Uterus (tissue), 4 donors: ENCODE results near the gene CORO6. TPM values are rescaled to one million over a fixed set of nuclear protein-coding genes. Genes with fewer than 3 reads are reported as not detected.

Experiments
- DNase-seq, 2 donors: peaks; one replicate each; pipeline ENCODE4 v3.0.0-alpha.2; 2019 to 2020
- H3K27ac ChIP-seq, 2 donors: fragments of 200-600 bp; sonication (generic); 1 replicate in 1 of 2; 2 replicates in 1 of 2; pipeline ENCODE4 v1.5.1; 2016 to 2018
- H3K27me3 ChIP-seq, 2 donors: fragments of 200-600 bp; sonication (generic); one replicate each; pipeline ENCODE4 v1.5.1; 2018 to 2019; ENCODE audit warnings: control low read depth in 1 of 2
- H3K36me3 ChIP-seq, 2 donors: fragments of 200-600 bp; sonication (generic); one replicate each; pipeline ENCODE4 v1.5.1; 2019; ENCODE audit warnings: control low read depth in 1 of 2
- H3K4me1 ChIP-seq, 2 donors: fragments of 200-600 bp; sonication (generic); one replicate each; pipeline ENCODE4 v1.5.1; 2018 to 2019; ENCODE audit warnings: control low read depth in 1 of 2
- H3K4me3 ChIP-seq, 2 donors: fragments of 200-600 bp; sonication (generic); 1 replicate in 1 of 2; 2 replicates in 1 of 2; pipeline ENCODE4 v1.5.1; 2018 to 2019; ENCODE audit warnings: mild to moderate bottlenecking in 1 of 2
- H3K9me3 ChIP-seq, 2 donors: fragments of 200-600 bp; sonication (generic); one replicate each; pipeline ENCODE4 v1.5.1; 2019; ENCODE audit warnings: control low read depth in 1 of 2
- CTCF ChIP-seq, 4 experiments: fragments of 200-600 bp in 2 of 4; fragments of 450-650 bp in 2 of 4; sonication (generic) in 2 of 4; IDR thresholded peaks; one replicate each; pipeline ENCODE4 v1.5.1; 2016 to 2019; ENCODE audit warnings: antibody characterized with exemption in 4 of 4, mild to moderate bottlenecking in 2 of 4, moderate library complexity in 1 of 4
- POLR2A ChIP-seq, 2 donors: fragments of 450-650 bp; IDR thresholded peaks; one replicate each; pipeline ENCODE4 v1.6.1; 2016; ENCODE audit warnings: antibody characterized with exemption in 2 of 2, mild to moderate bottlenecking in 1 of 2, moderate library complexity in 1 of 2
- intact Hi-C: fragments of 100-400 bp; cut with DNase I; formaldehyde crosslinking; loops from one replicate; pipeline ENCODE4 v1.15.1; 2023; ENCODE audit warnings: low total_unique reads
- total RNA-seq, 4 donors: library from RNA; depleted of rRNA in 3 of 4; stranded (reverse); fragments of >200 nt in 3 of 4; gene quantifications; one replicate each; pipeline versions ENCODE4 v1.1.0 to v1.2.4, GENCODE V29; 2014 to 2023
- donor health status: DM: yes; HTN: yes; CAD: no.

Gene CORO6
- 1 to 10 TPM; 3.8 to 7.8 (median 5.1) TPM for total RNA-seq

GRCh38 chr17:29622337-29623282, at the start of gene CORO6:
Gene CORO6, minus strand, starts transcription at chr17:29622912. Its CDS starts 1,491 bp downstream, at chr17:29621421.
- Histone ChIP-seq H3K27me3 (peaks cover 0 to 5% of the 10 kb centered on the region in 2 donors), H3K9me3 (no peaks in the 10 kb centered on the region), H3K36me3 (no peaks in the 10 kb centered on the region), H3K27ac (peak within 1 kb of the TSS in 1 of 2 donors; percentile 51), H3K4me1 (peaks cover 0 to 5% of the 10 kb centered on the region in 2 donors), H3K4me3 (peak within 1 kb of the TSS; percentile 47 to 56)
- DNase-seq = peak in 1 of 2 donors; percentile 65
- intact Hi-C loops = no loop called here
- TF ChIP-seq POLR2A (IDR thresholded peaks at IDR 0.05) (peak in 1 of 2 donors; percentile 14), CTCF (IDR thresholded peaks at IDR 0.05) (peak in 1 of 4 experiments; percentile 1)

- Histone ChIP-seq H3K9me3 (no peaks in the 10 kb centered on the region), H3K27ac (no peak overlapping the region), H3K27me3 (no peaks in the 10 kb centered on the region), H3K4me1 (no peaks in the 10 kb centered on the region), H3K36me3 (no peaks in the 10 kb centered on the region), H3K4me3 (no peak overlapping the region)
- no peak for DNase-seq
- no peak for TF ChIP-seq CTCF (IDR thresholded peaks at IDR 0.05)
- TF ChIP-seq POLR2A (IDR thresholded peaks at IDR 0.05) = no peak
- intact Hi-C loops = no loop called here
These were observed 48.9 kb upstream of the CORO6 start for GRCh38 chr17:29671661-29672060.

- no peaks in the 10 kb centered on the region for H3K9me3 ChIP-seq
- DNase-seq = no peak
These were observed 46.6 kb upstream of the CORO6 start for GRCh38 chr17:29669266-29669665.

GRCh38 chr17:29667969-29668368, 45.3 kb upstream of the CORO6 start:
- no peaks in the 10 kb centered on the region for H3K36me3 ChIP-seq
- TF ChIP-seq CTCF (IDR thresholded peaks at IDR 0.05) (no peak), POLR2A (IDR thresholded peaks at IDR 0.05) (no peak)
- no peaks in the 10 kb centered on the region for H3K4me1 ChIP-seq
- H3K27ac ChIP-seq = no peak overlapping the region
- no peak for DNase-seq
- intact Hi-C loops = no loop called here
- H3K27me3 ChIP-seq = no peaks in the 10 kb centered on the region
- H3K4me3 ChIP-seq = no peak overlapping the region
- no peaks in the 10 kb centered on the region for H3K9me3 ChIP-seq

More at GRCh38 chr17:29669266-29669665, 46.6 kb upstream of the CORO6 start:
- intact Hi-C loops = no loop called here
- H3K27ac ChIP-seq = no peak overlapping the region
- H3K36me3 ChIP-seq = no peaks in the 10 kb centered on the region
- H3K27me3 ChIP-seq = no peaks in the 10 kb centered on the region
- H3K4me1 ChIP-seq = no peaks in the 10 kb centered on the region
- TF ChIP-seq CTCF (IDR thresholded peaks at IDR 0.05) (no peak), POLR2A (IDR thresholded peaks at IDR 0.05) (no peak)
- no peak overlapping the region for H3K4me3 ChIP-seq

- intact Hi-C loops = no loop called here
- Histone ChIP-seq H3K36me3 (no peaks in the 10 kb centered on the region), H3K27me3 (no peaks in the 10 kb centered on the region), H3K9me3 (no peaks in the 10 kb centered on the region), H3K4me1 (no peaks in the 10 kb centered on the region), H3K4me3 (no peak overlapping the region), H3K27ac (no peak overlapping the region)
- no peak for DNase-seq
- TF ChIP-seq CTCF (IDR thresholded peaks at IDR 0.05) (no peak), POLR2A (IDR thresholded peaks at IDR 0.05) (no peak)
These were observed 42.7 kb upstream of the CORO6 start for GRCh38 chr17:29665481-29665810.
